Neutrophil (primary cell): ENCODE data around the gene PATZ1.

ENCODE experiments used
- H3K27ac ChIP-seq: fragments of 200-600 bp; sonication (generic); 2 replicates; pipeline ENCODE4 v1.5.1; 2016; ENCODE audit warnings: mild to moderate bottlenecking, moderate library complexity
- H3K27me3 ChIP-seq: fragments of 200-600 bp; sonication (generic); 2 replicates; pipeline ENCODE4 v1.6.0; 2016; ENCODE audit warnings: mild to moderate bottlenecking
- H3K36me3 ChIP-seq: fragments of 200-600 bp; sonication (generic); 2 replicates; pipeline ENCODE4 v1.5.1; 2017
- H3K4me1 ChIP-seq, 2 experiments: fragments of 200-600 bp in 1 of 2; sonication (generic) in 1 of 2; 1 replicate in 1 of 2; 2 replicates in 1 of 2; pipeline versions ENCODE4 v1.5.1 to v1.6.1; 2013 to 2016; ENCODE audit warnings: low read depth in 1 of 2, low read length in 1 of 2, mild to moderate bottlenecking in 1 of 2, moderate library complexity in 1 of 2; ENCODE audit not compliant: control insufficient read depth in 1 of 2, insufficient read depth in 1 of 2
- H3K4me3 ChIP-seq, 2 experiments: fragments of 200-600 bp in 1 of 2; sonication (generic) in 1 of 2; 1 replicate in 1 of 2; 2 replicates in 1 of 2; pipeline ENCODE4 v1.5.1; 2013 to 2016; ENCODE audit warnings: low read depth in 1 of 2, low read length in 1 of 2, mild to moderate bottlenecking in 1 of 2, moderate library complexity in 1 of 2
- H3K9me3 ChIP-seq: fragments of 200-600 bp; sonication (generic); 2 replicates; pipeline ENCODE4 v1.5.1; 2016
- TF ChIP-seq, protein P1 (sequence below): fragments of 200-600 bp; sonication (generic); IDR thresholded peaks from 2 replicates; pipeline ENCODE4 v1.5.1; 2016; ENCODE audit warnings: antibody characterized with exemption

The PATZ1 gene

DNA sequence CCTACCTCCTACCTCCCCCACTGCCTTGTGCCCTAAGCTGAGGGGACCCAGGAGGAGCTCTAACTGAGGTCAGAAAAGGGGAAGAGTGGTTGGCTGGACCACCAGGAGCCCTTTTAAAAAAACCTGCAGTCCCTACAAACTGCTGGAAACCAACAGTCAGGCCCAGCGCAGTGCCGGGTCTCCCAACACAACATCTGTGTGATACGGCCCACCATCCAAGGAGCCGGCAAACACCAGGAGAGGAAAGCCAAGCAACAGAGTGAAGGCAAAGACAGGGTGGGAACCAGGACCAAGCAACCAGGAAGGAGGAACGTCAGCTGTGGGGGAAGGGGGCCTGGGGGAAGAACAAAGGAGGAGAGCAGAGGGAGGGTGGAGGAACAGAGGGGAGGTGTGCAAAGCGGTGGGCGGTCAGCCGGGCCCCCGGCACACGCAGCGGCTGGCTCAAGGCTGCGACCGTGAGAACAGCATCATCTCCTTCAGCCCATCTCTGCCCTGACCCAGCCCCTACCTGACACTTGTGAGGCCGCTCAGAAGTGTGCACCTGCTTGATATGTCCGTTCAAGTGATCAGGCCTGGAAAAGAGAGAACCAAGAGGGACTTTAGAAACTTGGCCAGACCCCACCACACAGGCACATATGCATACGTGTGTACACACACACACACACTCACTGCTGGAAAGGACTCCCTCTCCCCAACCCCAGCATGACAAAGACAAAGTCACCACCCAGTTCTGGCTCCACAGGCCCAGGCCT lies 3.6 kb downstream of the PATZ1 start:
- Histone ChIP-seq H3K4me3 (no peak overlapping the region), H3K36me3 (peaks cover 52% of the 10 kb centered on the region), H3K27ac (no peak overlapping the region), H3K27me3 (peaks cover 10% of the 10 kb centered on the region), H3K9me3 (no peaks in the 10 kb centered on the region), H3K4me1 (peaks cover 42 to 45% of the 10 kb centered on the region in 2 experiments)
- TF ChIP-seq, protein P1, sequence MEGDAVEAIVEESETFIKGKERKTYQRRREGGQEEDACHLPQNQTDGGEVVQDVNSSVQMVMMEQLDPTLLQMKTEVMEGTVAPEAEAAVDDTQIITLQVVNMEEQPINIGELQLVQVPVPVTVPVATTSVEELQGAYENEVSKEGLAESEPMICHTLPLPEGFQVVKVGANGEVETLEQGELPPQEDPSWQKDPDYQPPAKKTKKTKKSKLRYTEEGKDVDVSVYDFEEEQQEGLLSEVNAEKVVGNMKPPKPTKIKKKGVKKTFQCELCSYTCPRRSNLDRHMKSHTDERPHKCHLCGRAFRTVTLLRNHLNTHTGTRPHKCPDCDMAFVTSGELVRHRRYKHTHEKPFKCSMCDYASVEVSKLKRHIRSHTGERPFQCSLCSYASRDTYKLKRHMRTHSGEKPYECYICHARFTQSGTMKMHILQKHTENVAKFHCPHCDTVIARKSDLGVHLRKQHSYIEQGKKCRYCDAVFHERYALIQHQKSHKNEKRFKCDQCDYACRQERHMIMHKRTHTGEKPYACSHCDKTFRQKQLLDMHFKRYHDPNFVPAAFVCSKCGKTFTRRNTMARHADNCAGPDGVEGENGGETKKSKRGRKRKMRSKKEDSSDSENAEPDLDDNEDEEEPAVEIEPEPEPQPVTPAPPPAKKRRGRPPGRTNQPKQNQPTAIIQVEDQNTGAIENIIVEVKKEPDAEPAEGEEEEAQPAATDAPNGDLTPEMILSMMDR, result no peak

GRCh38 chr22:31341386-31342088 lies 4.6 kb downstream of the PATZ1 start:
- Histone ChIP-seq H3K27me3 (peaks cover 7% of the 10 kb centered on the region), H3K9me3 (no peaks in the 10 kb centered on the region), H3K4me3 (no peak overlapping the region), H3K36me3 (peaks cover 57% of the 10 kb centered on the region), H3K4me1 (peaks cover 34 to 35% of the 10 kb centered on the region in 2 experiments), H3K27ac (no peak overlapping the region)
- TF ChIP-seq, protein P1, result no peak

- H3K27me3 ChIP-seq, result peaks cover 7% of the 10 kb centered on the region
- H3K9me3 ChIP-seq, result no peaks in the 10 kb centered on the region
- H3K27ac ChIP-seq, result no peak overlapping the region
- TF ChIP-seq, protein P1, result no peak
- peaks cover 36 to 38% of the 10 kb centered on the region in 2 experiments for H3K4me1 ChIP-seq
- H3K36me3 ChIP-seq, result peaks cover 57% of the 10 kb centered on the region
- no peak overlapping the region for H3K4me3 ChIP-seq
Observed at GRCh38 chr22:31340765-31341247, 5.3 kb downstream of the PATZ1 start.

DNA sequence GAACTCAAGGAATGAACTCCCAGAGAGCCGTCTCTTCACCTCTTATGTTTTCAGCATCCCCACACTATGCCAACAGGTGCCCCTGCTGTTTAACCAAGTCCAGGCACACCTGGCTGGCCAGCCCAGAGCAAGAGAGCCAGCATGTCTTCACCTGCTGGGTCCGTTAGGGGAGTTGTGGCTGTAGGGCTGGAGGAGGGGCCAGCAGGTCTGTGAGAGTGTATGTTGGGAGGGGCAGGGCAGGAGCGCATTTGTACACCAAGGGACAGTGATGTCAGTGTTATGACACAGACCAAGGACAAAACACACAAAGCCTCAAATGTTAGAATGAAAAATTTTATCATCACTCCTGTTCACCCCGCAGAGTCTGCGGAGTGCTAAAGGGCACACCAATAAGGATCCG lies 5.8 kb downstream of the PATZ1 start:
- Histone ChIP-seq H3K27me3 (peaks cover 7% of the 10 kb centered on the region), H3K4me3 (no peak overlapping the region), H3K36me3 (peaks cover 60% of the 10 kb centered on the region), H3K27ac (no peak overlapping the region), H3K4me1 (peaks cover 37 to 38% of the 10 kb centered on the region in 2 experiments), H3K9me3 (no peaks in the 10 kb centered on the region)
- TF ChIP-seq, protein P1, result no peak

- no peak overlapping the region for H3K27ac ChIP-seq
- H3K27me3 ChIP-seq, result no peaks in the 10 kb centered on the region
- no peak overlapping the region for H3K4me3 ChIP-seq
- peaks cover 71% of the 10 kb centered on the region for H3K36me3 ChIP-seq
- H3K4me1 ChIP-seq, result peaks cover 37 to 38% of the 10 kb centered on the region in 2 experiments
- no peaks in the 10 kb centered on the region for H3K9me3 ChIP-seq
- TF ChIP-seq, protein P1, result no peak
Observed at GRCh38 chr22:31339148-31339832, 6.9 kb downstream of the PATZ1 start.
